ENCODE data around the gene KLB.

KLB gene

DNA sequence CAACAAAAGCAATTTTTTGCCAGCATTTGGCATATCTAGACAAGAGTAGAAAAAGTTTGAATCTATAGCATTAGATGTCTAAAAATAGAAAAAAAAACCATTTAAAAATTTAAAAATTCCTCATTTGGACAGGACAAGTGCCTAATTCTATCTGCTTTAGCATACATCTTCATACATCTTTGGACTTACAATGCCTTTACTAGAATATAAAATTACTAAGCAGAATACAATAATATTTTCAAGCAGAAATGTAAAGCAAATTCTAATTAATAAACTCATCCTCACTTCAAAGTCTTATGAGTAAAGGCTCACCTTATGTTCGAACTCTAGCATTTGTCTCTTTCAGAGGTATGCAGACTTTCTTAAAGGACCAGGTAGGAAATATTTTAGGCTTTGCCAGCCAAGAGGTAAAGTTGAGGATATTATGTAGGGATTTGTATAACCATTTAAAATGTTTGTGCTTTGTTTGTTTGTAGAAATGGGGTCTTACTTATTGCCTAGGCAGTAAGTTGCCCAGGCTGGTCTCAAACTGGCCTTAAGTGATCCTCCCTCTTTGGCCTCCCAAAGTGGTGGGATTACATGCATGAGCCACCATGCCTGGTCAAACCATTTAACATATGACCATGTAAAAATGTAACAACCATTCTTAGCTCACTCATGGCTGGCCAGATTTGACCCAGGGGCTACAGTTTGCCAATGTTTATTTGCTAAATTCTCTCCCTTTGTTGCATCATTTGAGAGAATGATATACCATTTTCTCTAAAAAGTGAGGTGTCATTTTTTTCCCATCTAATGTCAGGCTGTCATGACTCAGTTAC is 91.4 kb downstream of the KLB start:
- H3K36me3 ChIP-seq (ENCODE audit: control insufficient read depth, insufficient read depth, low read length), result peaks cover under 1% of the 10 kb centered on the region
- no peaks in the 10 kb centered on the region for H3K4me1 ChIP-seq (ENCODE audit: control insufficient read depth, insufficient read depth, low read length)
- H3K27me3 ChIP-seq (ENCODE audit: control insufficient read depth, insufficient read depth, low read length), result no peaks in the 10 kb centered on the region
- H3K9ac ChIP-seq (ENCODE audit: low read depth, low read length), result no peak overlapping the region
- H3K4me3 ChIP-seq (ENCODE audit: low read depth, low read length), result no peak overlapping the region
- no peaks in the 10 kb centered on the region for H3K9me3 ChIP-seq (ENCODE audit: control insufficient read depth, insufficient read depth, low read length)

DNA sequence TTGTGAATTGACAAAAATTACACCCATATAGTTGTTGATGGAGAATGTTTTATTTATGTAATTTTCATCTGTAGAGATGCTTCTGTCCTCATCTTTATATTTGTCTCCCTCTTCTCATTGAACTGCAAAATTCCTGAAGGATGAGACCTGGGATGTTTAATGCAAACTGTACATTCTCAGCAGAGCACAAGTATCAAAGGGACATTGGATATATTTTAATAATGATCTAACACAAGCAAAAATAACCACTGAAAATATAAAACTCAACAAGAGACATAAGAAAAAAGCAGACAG is 91.9 kb downstream of the KLB start:
- Histone ChIP-seq H3K9ac (ENCODE audit: low read depth, low read length) (no peak overlapping the region), H3K4me3 (ENCODE audit: low read depth, low read length) (no peak overlapping the region), H3K27me3 (ENCODE audit: control insufficient read depth, insufficient read depth, low read length) (no peaks in the 10 kb centered on the region), H3K9me3 (ENCODE audit: control insufficient read depth, insufficient read depth, low read length) (no peaks in the 10 kb centered on the region), H3K36me3 (ENCODE audit: control insufficient read depth, insufficient read depth, low read length) (peaks cover 2% of the 10 kb centered on the region), H3K4me1 (ENCODE audit: control insufficient read depth, insufficient read depth, low read length) (no peaks in the 10 kb centered on the region)

Data from iPS-15b (cell line).